Panc1 (cell line): Measurements from ENCODE around the gene EIPR1. TPM values are rescaled to one million over a fixed set of nuclear protein-coding genes. Genes with fewer than 3 reads are reported as not detected.

Experiments
- ATAC-seq: fragments of 200-7000 bp; cut with Tn5 transposase; 2 replicates; pipeline ENCODE4 v1.9.1; 2020; ENCODE audit warnings: mild to moderate bottlenecking, moderate library complexity
- BruUV-seq: library from RNA; stranded (reverse); fragments of 400-500 nt; replicated peaks from 2 replicates; lab custom pipeline; 2021; lab: Mats Ljungman, UMichigan
- CTCF ChIA-PET: fragments of 300-600 bp; sonication (Branson Sonifier 250); formaldehyde crosslinking; loops from one replicate; lab custom pipeline; 2022; ENCODE audit warnings: antibody characterized with exemption; lab: Charles Lee
- POLR2A ChIA-PET: fragments of 300-600 bp; sonication (Branson Sonifier 250); formaldehyde crosslinking; loops from one replicate; lab custom pipeline; 2022; ENCODE audit warnings: antibody characterized with exemption; lab: Charles Lee
- DNase-seq: peaks from one replicate; pipeline ENCODE4 v3.0.0-alpha.2; 2010; ENCODE audit warnings: low read depth, low spot score
- H3K27ac ChIP-seq: 2 replicates; pipeline ENCODE4 v1.5.1; 2011; ENCODE audit warnings: mild to moderate bottlenecking, low read length, inconsistent platforms
- H3K27me3 ChIP-seq: fragments of 200-500 bp; sonication (Bioruptor generic); 2 replicates; pipeline ENCODE4 v1.6.0; 2014; ENCODE audit warnings: low read length, inconsistent platforms; ENCODE audit not compliant: control insufficient read depth, insufficient read depth
- H3K36me3 ChIP-seq: fragments of 200-500 bp; sonication (Bioruptor generic); 2 replicates; pipeline ENCODE4 v1.5.1; 2014; ENCODE audit warnings: inconsistent platforms, mild to moderate bottlenecking, low read length, moderate library complexity; ENCODE audit not compliant: control insufficient read depth, insufficient read depth
- H3K4me1 ChIP-seq: 2 replicates; pipeline ENCODE4 v1.5.1; 2011; ENCODE audit warnings: inconsistent platforms, mild to moderate bottlenecking, low read length, moderate library complexity; ENCODE audit not compliant: control insufficient read depth, insufficient read depth
- H3K4me3 ChIP-seq, 2 experiments: 2 replicates each; pipeline ENCODE4 v1.5.1; 2011 to 2012; ENCODE audit warnings: low read depth in 2 of 2, low read length in 2 of 2, mild to moderate bottlenecking in 2 of 2, inconsistent platforms in 1 of 2, moderate library complexity in 1 of 2
- H3K9me3 ChIP-seq: fragments of 200-500 bp; sonication (Bioruptor generic); 2 replicates; pipeline ENCODE4 v1.5.1; 2014; ENCODE audit warnings: low read depth, mild to moderate bottlenecking, inconsistent platforms, low read length, moderate library complexity; ENCODE audit not compliant: control insufficient read depth, insufficient read depth
- CTCF ChIP-seq: fragments of 450-650 bp; IDR thresholded peaks from 2 replicates; pipeline ENCODE4 v1.5.1; 2017; ENCODE audit warnings: mild to moderate bottlenecking
- POLR2AphosphoS5 ChIP-seq: IDR thresholded peaks from 2 replicates; pipeline ENCODE4 v1.6.1; 2012; ENCODE audit warnings: mild to moderate bottlenecking, low read depth, low read length, moderate library complexity
- REST ChIP-seq, 2 experiments: IDR thresholded peaks; 2 replicates each; pipeline ENCODE4 v1.6.1; 2011 to 2012; ENCODE audit warnings: low read depth in 2 of 2, control low read depth in 1 of 2, low read length in 1 of 2, mild to moderate bottlenecking in 1 of 2, moderate library complexity in 1 of 2; ENCODE audit not compliant: insufficient read depth in 1 of 2
- SIN3A ChIP-seq: IDR thresholded peaks from 2 replicates; pipeline ENCODE4 v1.6.1; 2012; ENCODE audit warnings: low read depth, mild to moderate bottlenecking, low read length, moderate library complexity, borderline replicate concordance; ENCODE audit not compliant: insufficient read depth
- TCF7L2 ChIP-seq: IDR thresholded peaks from 2 replicates; pipeline ENCODE4 v1.6.1; 2011; ENCODE audit warnings: mild to moderate bottlenecking, low read depth, low read length, inconsistent platforms
- in situ Hi-C: cut with HindIII; loops from 2 replicates; pipeline ENCODE4 v1.10.0; 2016; ENCODE audit warnings: low sequenced_read_pairs, low pct_unique_long_range_greater_than_20kb
- intact Hi-C: fragments of 100-400 bp; cut with micrococcal nuclease; formaldehyde crosslinking; loops from one replicate; pipeline ENCODE4 v1.10.0; 2022; ENCODE audit not compliant: unreplicated experiment
- total RNA-seq: library from RNA; stranded (reverse); gene quantifications from one replicate; pipeline ENCODE4 v1.2.1, GENCODE V29; 2021; ENCODE audit not compliant: unreplicated experiment

The EIPR1 gene
- total RNA-seq, 1 experiment from 2014 or later: 26.7 TPM

- Histone ChIP-seq H3K4me1 (no peaks in the 10 kb centered on the region), H3K27ac (no peak overlapping the region), H3K9me3 (no peaks in the 10 kb centered on the region), H3K4me3 (no peak overlapping the region), H3K27me3 (no peaks in the 10 kb centered on the region), H3K36me3 (no peaks in the 10 kb centered on the region)
- ChIA-PET CTCF (no interaction called here), POLR2A (no interaction called here)
- intact Hi-C loops (no loop called here), in situ Hi-C loops (no loop called here)
- ATAC-seq (no peak), DNase-seq (no peak)
- no peak for TF ChIP-seq SIN3A
- no peak for TF ChIP-seq TCF7L2
- no peak for TF ChIP-seq POLR2AphosphoS5
- TF ChIP-seq REST (IDR thresholded peaks at IDR 0.05; ENCODE audit: insufficient read depth in 1 of 2, low read depth in 2 of 2, low read length in 1 of 2): no peak
- TF ChIP-seq CTCF: no peak
- BruUV-seq: no TSS peak
Observed at GRCh38 chr2:3257166-3257565, 120.5 kb downstream of the EIPR1 start.

- Histone ChIP-seq H3K36me3 (no peaks in the 10 kb centered on the region), H3K9me3 (no peaks in the 10 kb centered on the region), H3K4me3 (no peak overlapping the region), H3K27me3 (no peaks in the 10 kb centered on the region), H3K4me1 (no peaks in the 10 kb centered on the region), H3K27ac (no peak overlapping the region)
- ChIA-PET CTCF (no interaction called here), POLR2A (no interaction called here)
- DNase-seq (no peak), ATAC-seq (no peak)
- intact Hi-C loops: no loop called here
- no peak for TF ChIP-seq POLR2AphosphoS5
- no peak for TF ChIP-seq REST (IDR thresholded peaks at IDR 0.05; ENCODE audit: insufficient read depth in 1 of 2, low read depth in 2 of 2, low read length in 1 of 2)
- no peak for TF ChIP-seq TCF7L2
- no peak for TF ChIP-seq SIN3A
- TF ChIP-seq CTCF: no peak
- in situ Hi-C loops: no loop called here
- BruUV-seq: no TSS peak
Observed at GRCh38 chr2:3256605-3257004, 121.0 kb downstream of the EIPR1 start.
